Measurements from ENCODE around the gene C17orf50.

DNA sequence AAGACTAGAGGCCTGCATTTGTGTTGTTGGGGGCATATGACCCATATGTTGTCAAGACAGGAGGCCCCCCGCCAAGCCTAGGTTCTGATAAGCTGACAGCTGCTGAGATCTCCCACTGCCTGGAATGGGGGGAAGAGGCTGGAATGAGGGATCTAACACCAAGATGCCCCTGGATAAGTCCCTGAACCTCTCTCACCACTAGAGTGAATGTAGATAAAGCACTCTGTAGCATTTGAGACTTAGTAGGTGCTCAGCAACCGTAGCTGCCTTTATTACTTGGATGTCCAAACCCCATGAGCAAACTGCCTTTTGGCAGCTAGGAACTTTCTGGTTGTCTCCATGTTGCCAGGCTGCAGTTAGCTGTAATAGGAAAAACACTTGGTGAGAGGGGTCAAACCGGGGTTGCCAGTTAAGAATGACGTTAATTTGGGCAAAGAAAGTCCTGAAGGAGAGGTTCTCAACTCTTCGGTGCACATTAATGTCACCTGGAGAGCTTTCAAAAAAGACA, 33.7 kb upstream of the C17orf50 start:
- no peak for TF ChIP-seq POLR2A (IDR thresholded peaks at IDR 0.05)
- TF ChIP-seq, protein P1, sequence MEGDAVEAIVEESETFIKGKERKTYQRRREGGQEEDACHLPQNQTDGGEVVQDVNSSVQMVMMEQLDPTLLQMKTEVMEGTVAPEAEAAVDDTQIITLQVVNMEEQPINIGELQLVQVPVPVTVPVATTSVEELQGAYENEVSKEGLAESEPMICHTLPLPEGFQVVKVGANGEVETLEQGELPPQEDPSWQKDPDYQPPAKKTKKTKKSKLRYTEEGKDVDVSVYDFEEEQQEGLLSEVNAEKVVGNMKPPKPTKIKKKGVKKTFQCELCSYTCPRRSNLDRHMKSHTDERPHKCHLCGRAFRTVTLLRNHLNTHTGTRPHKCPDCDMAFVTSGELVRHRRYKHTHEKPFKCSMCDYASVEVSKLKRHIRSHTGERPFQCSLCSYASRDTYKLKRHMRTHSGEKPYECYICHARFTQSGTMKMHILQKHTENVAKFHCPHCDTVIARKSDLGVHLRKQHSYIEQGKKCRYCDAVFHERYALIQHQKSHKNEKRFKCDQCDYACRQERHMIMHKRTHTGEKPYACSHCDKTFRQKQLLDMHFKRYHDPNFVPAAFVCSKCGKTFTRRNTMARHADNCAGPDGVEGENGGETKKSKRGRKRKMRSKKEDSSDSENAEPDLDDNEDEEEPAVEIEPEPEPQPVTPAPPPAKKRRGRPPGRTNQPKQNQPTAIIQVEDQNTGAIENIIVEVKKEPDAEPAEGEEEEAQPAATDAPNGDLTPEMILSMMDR (IDR thresholded peaks at IDR 0.05), result no peak
